Coronary artery (tissue), 2 donors: ENCODE data around the gene TBC1D30.

Experiments used
- DNase-seq: peaks from one replicate; pipeline ENCODE4 v3.0.0-alpha.2; 2017; ENCODE audit warnings: low spot score
- H3K27ac ChIP-seq, 2 donors: fragments of 200-600 bp; sonication (generic); one replicate each; pipeline ENCODE4 v1.5.1; 2016 to 2019
- H3K4me3 ChIP-seq: fragments of 200-600 bp; sonication (generic); 2 replicates; pipeline ENCODE4 v1.5.1; 2016; ENCODE audit warnings: mild to moderate bottlenecking, moderate library complexity
- CTCF ChIP-seq: fragments of 200-600 bp; sonication (generic); IDR thresholded peaks from one replicate; pipeline ENCODE4 v1.5.1; 2019; ENCODE audit warnings: antibody characterized with exemption

TBC1D30 gene

GRCh38 chr12:64911912-64912311 is 87.5 kb downstream of the TBC1D30 start:
- Histone ChIP-seq H3K27ac (no peak overlapping the region), H3K4me3 (no peak overlapping the region)
- no peak for DNase-seq
- no peak for TF ChIP-seq CTCF

DNA sequence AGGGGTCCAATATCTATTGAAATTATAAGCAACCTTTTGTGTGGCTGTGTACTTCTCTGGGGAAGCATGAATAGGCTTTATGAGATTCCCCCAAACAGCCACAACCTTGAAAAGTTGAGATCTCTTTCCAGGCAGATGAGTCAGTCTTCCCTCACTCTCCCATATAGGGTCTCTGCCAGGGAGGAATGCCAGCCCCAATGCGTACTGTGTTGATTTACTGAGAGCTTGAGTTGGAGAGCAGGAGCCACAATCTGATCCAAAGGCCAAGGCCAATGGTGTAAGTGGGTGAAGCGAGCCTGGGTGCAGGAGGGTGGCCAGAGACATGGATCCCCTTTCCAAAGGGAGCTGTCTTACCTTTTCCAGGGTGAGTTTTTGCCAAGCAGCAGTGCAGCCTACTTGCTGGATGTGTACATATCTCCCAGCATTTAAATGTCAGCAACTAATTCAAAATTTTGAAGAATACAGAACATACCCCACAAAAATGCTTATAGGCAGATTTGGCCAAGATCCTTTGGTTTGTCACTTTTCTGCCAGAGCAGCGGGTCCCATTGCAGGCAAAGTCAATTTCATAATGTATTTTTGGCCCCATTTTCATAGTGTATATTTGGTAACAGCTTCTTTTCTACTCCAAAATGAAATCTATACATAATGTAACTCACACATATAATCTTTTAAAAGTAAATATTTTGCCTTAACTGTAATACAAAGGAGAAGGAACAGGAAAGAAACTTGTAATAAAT is 88.2 kb downstream of the TBC1D30 start:
- Histone ChIP-seq H3K27ac (no peak overlapping the region), H3K4me3 (no peak overlapping the region)
- no peak for DNase-seq
- TF ChIP-seq CTCF: no peak

- no peak for TF ChIP-seq CTCF
- Histone ChIP-seq H3K27ac (no peak overlapping the region), H3K4me3 (no peak overlapping the region)
- DNase-seq: no peak
Measured at GRCh38 chr12:64915242-64915641, 90.8 kb downstream of the TBC1D30 start.

GRCh38 chr12:64916411-64917261 is 92.2 kb downstream of the TBC1D30 start:
- TF ChIP-seq CTCF: no peak
- DNase-seq: no peak
- Histone ChIP-seq H3K27ac (no peak overlapping the region), H3K4me3 (no peak overlapping the region)

DNA sequence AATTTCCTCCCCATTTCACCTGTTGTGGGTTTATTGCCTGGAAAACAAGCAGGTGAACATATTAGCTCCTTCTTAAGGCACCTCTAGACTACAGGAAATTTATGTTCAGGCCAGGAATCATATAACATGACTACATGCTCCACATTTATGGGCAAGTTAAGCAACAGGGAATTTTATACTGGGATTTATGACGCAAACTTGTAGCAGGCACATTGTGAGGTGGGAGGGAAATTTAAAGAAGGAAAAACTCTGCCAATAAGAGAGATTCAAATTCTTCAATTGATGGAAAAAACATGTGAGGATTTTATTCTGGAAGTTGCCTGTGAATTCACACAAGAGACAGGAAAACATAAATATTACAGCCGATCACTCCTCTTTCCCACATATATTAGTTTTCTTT is 93.9 kb downstream of the TBC1D30 start:
- Histone ChIP-seq H3K4me3 (no peak overlapping the region), H3K27ac (no peak overlapping the region)
- TF ChIP-seq CTCF: no peak
- no peak for DNase-seq

DNA sequence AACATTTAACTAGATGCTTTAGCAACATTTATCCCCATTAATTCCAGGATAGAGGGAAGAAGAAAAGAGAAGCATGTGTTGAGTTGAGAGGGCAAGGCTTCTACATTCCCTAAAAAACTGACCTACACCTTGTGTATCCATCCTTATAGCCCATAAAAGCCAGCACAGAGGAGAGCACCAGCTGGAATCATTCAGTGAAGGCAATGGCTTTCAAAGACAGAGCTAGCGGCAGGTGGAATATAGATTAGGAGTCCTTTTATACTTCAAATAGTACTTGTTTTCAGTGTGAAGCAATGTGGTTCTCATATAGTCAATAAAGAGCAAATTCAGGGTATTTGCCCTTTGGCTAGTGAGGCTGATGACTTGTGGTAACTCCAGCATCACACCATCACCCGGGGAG is 94.4 kb downstream of the TBC1D30 start:
- Histone ChIP-seq H3K27ac (no peak overlapping the region), H3K4me3 (no peak overlapping the region)
- no peak for DNase-seq
- TF ChIP-seq CTCF: no peak

DNA sequence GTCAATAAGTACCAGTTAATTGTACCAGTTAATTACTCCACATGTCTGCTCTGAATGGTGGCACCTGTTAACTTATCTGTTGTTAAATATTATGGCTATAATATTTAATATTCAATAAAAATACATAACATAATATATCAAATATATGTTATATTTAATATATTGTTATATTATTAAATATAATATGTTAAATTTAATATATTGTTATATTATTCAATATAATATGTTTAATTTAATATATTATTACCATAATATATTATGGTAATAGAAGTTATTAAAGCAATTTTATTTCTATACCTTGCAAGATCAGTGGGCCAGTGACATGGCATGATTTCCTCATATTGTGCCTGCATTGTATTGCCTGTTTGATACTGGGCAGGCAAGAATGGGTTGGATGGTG is 98.4 kb downstream of the TBC1D30 start:
- TF ChIP-seq CTCF: no peak
- no peak for DNase-seq
- Histone ChIP-seq H3K27ac (no peak overlapping the region), H3K4me3 (no peak overlapping the region)
